IMR-90 (cell line): ENCODE results near the gene TWIST2. TPM values are rescaled to one million over a fixed set of nuclear protein-coding genes. Genes with fewer than 3 reads are reported as not detected.

Experiments used
- ATAC-seq: fragments of 200-7000 bp; cut with Tn5 transposase; 2 replicates; pipeline ENCODE4 v1.9.1; 2020; ENCODE audit warnings: low read depth, mild to moderate bottlenecking, moderate library complexity
- BruUV-seq: library from RNA; stranded (reverse); fragments of 400-500 nt; replicated peaks from 2 replicates; lab custom pipeline; 2021; lab: Mats Ljungman, UMichigan
- CTCF ChIA-PET: fragments of 300-600 bp; formaldehyde crosslinking; extraction: SDS; loops from one replicate; lab custom pipeline; 2021; ENCODE audit warnings: antibody characterized with exemption; lab: Yijun Ruan, JAX
- POLR2A ChIA-PET: fragments of 300-600 bp; sonication (Branson Sonifier 250); formaldehyde crosslinking; loops from one replicate; lab custom pipeline; 2022; ENCODE audit warnings: antibody characterized with exemption; ENCODE audit not compliant: unreplicated experiment; lab: Charles Lee
- DNase-seq: peaks from one replicate; pipeline ENCODE4 v3.0.0; 2013
- H2AFZ ChIP-seq: replicated peaks from 2 replicates; pipeline ENCODE3; 2013; ENCODE audit warnings: low read length, mild to moderate bottlenecking; ENCODE audit not compliant: poor library complexity
- H2AK5ac ChIP-seq: 2 replicates; pipeline ENCODE4 v1.6.1; 2013; ENCODE audit warnings: low read depth, low read length, inconsistent platforms
- H2AK9ac ChIP-seq: replicated peaks from 2 replicates; pipeline ENCODE3; 2013; ENCODE audit warnings: mild to moderate bottlenecking, low read depth, low read length, moderate library complexity; ENCODE audit not compliant: poor library complexity
- H2BK120ac ChIP-seq: 2 replicates; pipeline ENCODE4 v1.6.1; 2013; ENCODE audit warnings: low read depth, low read length, inconsistent platforms
- H2BK15ac ChIP-seq: 3 replicates; pipeline ENCODE4 v1.6.1; 2013; ENCODE audit warnings: low read depth, low read length, inconsistent platforms
- H2BK20ac ChIP-seq: 2 replicates; pipeline ENCODE4 v1.6.1; 2013; ENCODE audit warnings: low read depth, mild to moderate bottlenecking, inconsistent platforms, low read length, moderate library complexity
- H2BK5ac ChIP-seq: 2 replicates; pipeline ENCODE4 v1.6.1; 2013; ENCODE audit warnings: mild to moderate bottlenecking, low read depth, low read length, inconsistent platforms; ENCODE audit not compliant: poor library complexity, severe bottlenecking
- H3K14ac ChIP-seq: replicated peaks from 2 replicates; pipeline ENCODE4 v1.6.1; 2013; ENCODE audit warnings: low read depth, low read length, inconsistent platforms
- H3K18ac ChIP-seq: 2 replicates; pipeline ENCODE4 v1.6.1; 2013; ENCODE audit warnings: low read depth, low read length, control low read depth
- H3K23ac ChIP-seq: 2 replicates; pipeline ENCODE4 v1.6.1; 2013; ENCODE audit warnings: low read depth, low read length, inconsistent platforms
- H3K27ac ChIP-seq: 2 replicates; pipeline ENCODE4 v1.5.1; 2013; ENCODE audit warnings: mild to moderate bottlenecking, control low read depth, low read length; ENCODE audit not compliant: insufficient read depth
- H3K27me3 ChIP-seq: 2 replicates; pipeline ENCODE4 v1.6.1; 2013; ENCODE audit warnings: low read length; ENCODE audit not compliant: control insufficient read depth, insufficient read depth
- H3K36me3 ChIP-seq: 2 replicates; pipeline ENCODE4 v1.6.1; 2013; ENCODE audit warnings: low read length, mixed read lengths; ENCODE audit not compliant: control insufficient read depth, insufficient read depth
- H3K4ac ChIP-seq: 2 replicates; pipeline ENCODE4 v1.6.1; 2013; ENCODE audit warnings: low read depth, low read length, inconsistent platforms
- H3K4me1 ChIP-seq: 2 replicates; pipeline ENCODE4 v1.6.1; 2013; ENCODE audit warnings: low read length, mixed read lengths; ENCODE audit not compliant: control insufficient read depth, insufficient read depth
- H3K4me2 ChIP-seq: 2 replicates; pipeline ENCODE4 v1.6.1; 2013; ENCODE audit warnings: low read depth, mild to moderate bottlenecking, control low read depth, low read length, moderate library complexity
- H3K4me3 ChIP-seq: 2 replicates; pipeline ENCODE4 v1.5.1; 2013; ENCODE audit warnings: low read depth, mild to moderate bottlenecking, control low read depth, low read length, moderate library complexity; ENCODE audit not compliant: insufficient read depth
- H3K56ac ChIP-seq: 2 replicates; pipeline ENCODE4 v1.6.1; 2013; ENCODE audit warnings: low read length, inconsistent platforms; ENCODE audit not compliant: insufficient read depth; ENCODE audit errors: extremely low read depth
- H3K79me1 ChIP-seq, 2 experiments: 2 replicates each; pipeline ENCODE4 v1.6.1; 2013; ENCODE audit warnings: low read length in 2 of 2, inconsistent platforms in 1 of 2, low read depth in 1 of 2
- H3K9ac ChIP-seq: 2 replicates; pipeline ENCODE4 v1.6.1; 2013; ENCODE audit warnings: low read depth, low read length, control low read depth
- H3K9me1 ChIP-seq: 2 replicates; pipeline ENCODE4 v1.6.1; 2013; ENCODE audit warnings: low read length, inconsistent platforms; ENCODE audit not compliant: insufficient read depth
- H3K9me3 ChIP-seq: 2 replicates; pipeline ENCODE4 v1.6.1; 2013; ENCODE audit warnings: low read length; ENCODE audit not compliant: control insufficient read depth, insufficient read depth
- H4K20me1 ChIP-seq: 2 replicates; pipeline ENCODE4 v1.6.1; 2013; ENCODE audit warnings: low read length, inconsistent platforms; ENCODE audit not compliant: insufficient read depth
- H4K5ac ChIP-seq: 2 replicates; pipeline ENCODE4 v1.6.1; 2013; ENCODE audit warnings: mild to moderate bottlenecking, low read depth, low read length, control low read depth
- H4K8ac ChIP-seq, 2 experiments: 2 replicates each; pipeline ENCODE4 v1.6.1; 2013; ENCODE audit warnings: low read depth in 2 of 2, low read length in 2 of 2, control low read depth in 1 of 2, inconsistent platforms in 1 of 2
- H4K91ac ChIP-seq: 2 replicates; pipeline ENCODE4 v1.6.1; 2013; ENCODE audit warnings: low read depth, low read length, inconsistent platforms; ENCODE audit not compliant: insufficient read depth
- BHLHE40 ChIP-seq: fragments of 150-350 bp; IDR thresholded peaks from 2 replicates; pipeline ENCODE4 v1.6.1; 2016; ENCODE audit warnings: mild to moderate bottlenecking, low read depth, low read length
- CEBPB ChIP-seq: IDR thresholded peaks from 2 replicates; pipeline ENCODE4 v1.6.1; 2012; ENCODE audit warnings: low read depth, low read length, improper control_type of control experiment
- CHD1 ChIP-seq: IDR thresholded peaks from 2 replicates; pipeline ENCODE4 v1.6.1; 2012; ENCODE audit warnings: low read depth, low read length, improper control_type of control experiment
- FOS ChIP-seq: fragments of 150-350 bp; IDR thresholded peaks from 2 replicates; pipeline ENCODE4 v1.6.1; 2016; ENCODE audit warnings: low read depth, low read length
- MAFK ChIP-seq: IDR thresholded peaks from 2 replicates; pipeline ENCODE4 v1.6.1; 2012; ENCODE audit warnings: low read depth, low read length, improper control_type of control experiment
- MAZ ChIP-seq: IDR thresholded peaks from 2 replicates; pipeline ENCODE4 v1.6.1; 2012; ENCODE audit warnings: low read depth, mild to moderate bottlenecking, low read length, improper control_type of control experiment, moderate library complexity, borderline replicate concordance
- MXI1 ChIP-seq: IDR thresholded peaks from 2 replicates; pipeline ENCODE4 v1.6.1; 2012; ENCODE audit warnings: low read depth, mild to moderate bottlenecking, low read length, moderate library complexity, borderline replicate concordance
- NFE2L2 ChIP-seq: fragments of 150-350 bp; IDR thresholded peaks from 2 replicates; pipeline ENCODE4 v1.6.1; 2016; ENCODE audit warnings: low read depth, mild to moderate bottlenecking, low read length
- POLR2A ChIP-seq: IDR thresholded peaks from 2 replicates; pipeline ENCODE4 v1.6.1; 2012; ENCODE audit warnings: mild to moderate bottlenecking, low read depth, low read length
- RAD21 ChIP-seq: IDR thresholded peaks from 2 replicates; pipeline ENCODE4 v1.6.1; 2012; ENCODE audit warnings: low read length, improper control_type of control experiment
- RCOR1 ChIP-seq: IDR thresholded peaks from 2 replicates; pipeline ENCODE4 v1.6.1; 2012; ENCODE audit warnings: mild to moderate bottlenecking, low read length, improper control_type of control experiment; ENCODE audit not compliant: insufficient replicate concordance
- RFX5 ChIP-seq: IDR thresholded peaks from 2 replicates; pipeline ENCODE4 v1.8.0; 2012; ENCODE audit warnings: low read depth, mild to moderate bottlenecking, low read length, moderate library complexity
- SMC3 ChIP-seq: fragments of 150-350 bp; IDR thresholded peaks from 2 replicates; pipeline ENCODE4 v1.6.1; 2016; ENCODE audit warnings: low read depth, mild to moderate bottlenecking, antibody characterized with exemption, low read length, moderate library complexity
- WGBS, 2 experiments: methylation state at CpG; one replicate each; pipeline versions ENCODE4 v1.1.5 to v1.1.7; 2013; ENCODE audit warnings: missing lambda C conversion rate in 2 of 2; ENCODE audit not compliant: insufficient read length in 1 of 2; ENCODE audit errors: extremely low coverage in 2 of 2; 5-methylcytosine and 5-hydroxymethylcytosine counted together
- dilution Hi-C: fragments of 300-500 bp; cut with HindIII; formaldehyde crosslinking; loops from one replicate; pipeline ENCODE4 v1.14.3; 2018; ENCODE audit warnings: low sequenced_read_pairs; ENCODE audit not compliant: unreplicated experiment
- in situ Hi-C: fragments of 300-500 bp; cut with MboI; formaldehyde crosslinking; loops from 3 replicates; pipeline ENCODE4 v1.14.3; 2019; ENCODE audit warnings: low sequenced_read_pairs, inconsistent platforms, mixed read lengths
- intact Hi-C: fragments of 100-400 bp; cut with micrococcal nuclease; formaldehyde crosslinking; loops from 2 replicates; pipeline ENCODE4 v1.10.0; 2022
- polyA plus RNA-seq, 3 experiments: library from polyadenylated mRNA; depleted of rRNA; stranded (reverse); fragments of >200 nt; gene quantifications; 2 replicates each; pipeline ENCODE4 v1.2.3, GENCODE V29; 2012; ENCODE audit warnings: low replicate concordance in 1 of 3
- total RNA-seq: library from RNA; depleted of rRNA; stranded (reverse); fragments of >200 nt; gene quantifications from 2 replicates; pipeline ENCODE4 v1.2.3, GENCODE V29; 2012
- TF ChIP-seq, protein P1 (sequence below): conservative IDR thresholded peaks from 2 replicates; pipeline ENCODE4 v1.5.1; 2012; ENCODE audit warnings: mild to moderate bottlenecking, low read depth, low read length, improper control_type of control experiment
- TF ChIP-seq, protein P2 (sequence below): fragments of 150-350 bp; IDR thresholded peaks from 2 replicates; pipeline ENCODE4 v1.6.1; 2016; ENCODE audit warnings: low read depth, mild to moderate bottlenecking, low read length, moderate library complexity, borderline replicate concordance
- TF ChIP-seq, protein P3 (sequence below): fragments of 150-350 bp; IDR thresholded peaks from 2 replicates; pipeline ENCODE4 v1.6.1; 2017; ENCODE audit warnings: mild to moderate bottlenecking, antibody characterized with exemption, low read length, low read depth

The TWIST2 gene
- total and polyA plus RNA-seq, 2 of the 4 experiments (the other 2 are of a cell fraction) = 9.3 to 33.6 TPM

DNA sequence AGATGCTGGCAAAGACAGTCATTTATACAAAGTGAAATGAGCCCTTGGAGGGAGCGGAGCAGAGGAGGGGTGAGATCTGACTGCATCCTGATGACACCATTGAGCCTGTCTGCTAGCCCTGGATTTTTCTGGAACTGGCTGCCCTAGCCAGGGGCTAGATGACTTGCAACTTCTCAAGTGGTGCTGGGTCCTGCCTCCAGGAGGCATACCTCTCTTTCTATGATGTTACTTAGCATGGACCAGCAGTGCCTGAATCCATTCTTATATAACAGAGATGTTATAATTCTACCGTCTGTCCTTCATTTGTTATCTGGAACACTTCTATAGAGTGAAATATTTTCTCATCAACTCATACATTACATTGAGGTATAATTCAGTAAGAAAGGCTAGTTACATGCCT, 8.5 kb upstream of the TWIST2 start:
- no peak overlapping the region for H3K18ac ChIP-seq
- ChIA-PET CTCF (no interaction called here), POLR2A (no interaction called here)
- in situ Hi-C loops = no loop called here
- H3K4me2 ChIP-seq = no peak overlapping the region
- H2BK120ac ChIP-seq = no peak overlapping the region
- H2AK9ac ChIP-seq = no peak overlapping the region
- no peak overlapping the region for H4K91ac ChIP-seq
- no peak overlapping the region for H3K4me3 ChIP-seq
- H3K9me1 ChIP-seq = no peaks in the 10 kb centered on the region
- no peak overlapping the region for H3K27ac ChIP-seq
- intact Hi-C loops = no loop called here
- TF ChIP-seq RFX5 = no peak
- no peak for TF ChIP-seq SMC3
- TF ChIP-seq FOS = no peak
- TF ChIP-seq CEBPB = no peak
- TF ChIP-seq POLR2A = no peak
- TF ChIP-seq BHLHE40 = no peak
- no peak for TF ChIP-seq RCOR1
- TF ChIP-seq, protein P1, sequence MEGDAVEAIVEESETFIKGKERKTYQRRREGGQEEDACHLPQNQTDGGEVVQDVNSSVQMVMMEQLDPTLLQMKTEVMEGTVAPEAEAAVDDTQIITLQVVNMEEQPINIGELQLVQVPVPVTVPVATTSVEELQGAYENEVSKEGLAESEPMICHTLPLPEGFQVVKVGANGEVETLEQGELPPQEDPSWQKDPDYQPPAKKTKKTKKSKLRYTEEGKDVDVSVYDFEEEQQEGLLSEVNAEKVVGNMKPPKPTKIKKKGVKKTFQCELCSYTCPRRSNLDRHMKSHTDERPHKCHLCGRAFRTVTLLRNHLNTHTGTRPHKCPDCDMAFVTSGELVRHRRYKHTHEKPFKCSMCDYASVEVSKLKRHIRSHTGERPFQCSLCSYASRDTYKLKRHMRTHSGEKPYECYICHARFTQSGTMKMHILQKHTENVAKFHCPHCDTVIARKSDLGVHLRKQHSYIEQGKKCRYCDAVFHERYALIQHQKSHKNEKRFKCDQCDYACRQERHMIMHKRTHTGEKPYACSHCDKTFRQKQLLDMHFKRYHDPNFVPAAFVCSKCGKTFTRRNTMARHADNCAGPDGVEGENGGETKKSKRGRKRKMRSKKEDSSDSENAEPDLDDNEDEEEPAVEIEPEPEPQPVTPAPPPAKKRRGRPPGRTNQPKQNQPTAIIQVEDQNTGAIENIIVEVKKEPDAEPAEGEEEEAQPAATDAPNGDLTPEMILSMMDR = no peak
- no peak for TF ChIP-seq CHD1
- TF ChIP-seq, protein P2, sequence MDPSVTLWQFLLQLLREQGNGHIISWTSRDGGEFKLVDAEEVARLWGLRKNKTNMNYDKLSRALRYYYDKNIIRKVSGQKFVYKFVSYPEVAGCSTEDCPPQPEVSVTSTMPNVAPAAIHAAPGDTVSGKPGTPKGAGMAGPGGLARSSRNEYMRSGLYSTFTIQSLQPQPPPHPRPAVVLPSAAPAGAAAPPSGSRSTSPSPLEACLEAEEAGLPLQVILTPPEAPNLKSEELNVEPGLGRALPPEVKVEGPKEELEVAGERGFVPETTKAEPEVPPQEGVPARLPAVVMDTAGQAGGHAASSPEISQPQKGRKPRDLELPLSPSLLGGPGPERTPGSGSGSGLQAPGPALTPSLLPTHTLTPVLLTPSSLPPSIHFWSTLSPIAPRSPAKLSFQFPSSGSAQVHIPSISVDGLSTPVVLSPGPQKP = no peak
- no peak for TF ChIP-seq MAFK
- no peak for TF ChIP-seq NFE2L2
- TF ChIP-seq RAD21 = no peak
- TF ChIP-seq, protein P3, sequence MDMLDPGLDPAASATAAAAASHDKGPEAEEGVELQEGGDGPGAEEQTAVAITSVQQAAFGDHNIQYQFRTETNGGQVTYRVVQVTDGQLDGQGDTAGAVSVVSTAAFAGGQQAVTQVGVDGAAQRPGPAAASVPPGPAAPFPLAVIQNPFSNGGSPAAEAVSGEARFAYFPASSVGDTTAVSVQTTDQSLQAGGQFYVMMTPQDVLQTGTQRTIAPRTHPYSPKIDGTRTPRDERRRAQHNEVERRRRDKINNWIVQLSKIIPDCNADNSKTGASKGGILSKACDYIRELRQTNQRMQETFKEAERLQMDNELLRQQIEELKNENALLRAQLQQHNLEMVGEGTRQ = no peak
- no peak for TF ChIP-seq MXI1
- TF ChIP-seq MAZ = no peak
- DNase-seq = no peak
- no peak overlapping the region for H4K5ac ChIP-seq
- no peaks in the 10 kb centered on the region for H4K20me1 ChIP-seq
- H4K8ac ChIP-seq = no peak overlapping the region
- H2BK5ac ChIP-seq = no peak overlapping the region
- no peaks in the 10 kb centered on the region for H3K79me1 ChIP-seq
- no peaks in the 10 kb centered on the region for H3K4me1 ChIP-seq
- H3K56ac ChIP-seq = no peak overlapping the region
- peaks cover 28% of the 10 kb centered on the region for H3K27me3 ChIP-seq
- no peak for ATAC-seq
- H3K14ac ChIP-seq = no peak overlapping the region
- no peak overlapping the region for H2AFZ ChIP-seq
- H3K23ac ChIP-seq = no peak overlapping the region
- no peaks in the 10 kb centered on the region; the same call in 1 of the 2 replicates for H3K9me3 ChIP-seq
- no peaks in the 10 kb centered on the region for H3K36me3 ChIP-seq
- H3K9ac ChIP-seq = no peak overlapping the region
- no peak overlapping the region for H2AK5ac ChIP-seq
- no TSS peak for BruUV-seq
- H2BK15ac ChIP-seq = no peak overlapping the region
- dilution Hi-C loops = no loop called here
- WGBS, 2 experiments = 67% methylated on average over 1 of the region's 2 CpGs; no CpG with 5 or more reads in 1 of the 2 experiments
- H2BK20ac ChIP-seq = no peak overlapping the region
- H3K4ac ChIP-seq = no peak overlapping the region
